Tibial nerve (tissue), 4 donors: ENCODE data around the gene EIF3F. TPM values are rescaled to one million over a fixed set of nuclear protein-coding genes. Genes with fewer than 3 reads are reported as not detected.
A peak's percentile ranks its signal among the peaks of the same experiment; 100 is the strongest.

Experiments
- DNase-seq, 2 donors: peaks; one replicate each; pipeline ENCODE4 v3.0.0-alpha.2; 2019; ENCODE audit warnings: low spot score in 2 of 2
- H3K27ac ChIP-seq, 4 donors: fragments of 200-600 bp; sonication (generic) in 3 of 4; one replicate each; pipeline ENCODE4 v1.5.1; 2017 to 2019; ENCODE audit warnings: mild to moderate bottlenecking in 1 of 4
- H3K27me3 ChIP-seq, 2 donors: fragments of 200-600 bp; sonication (generic) in 1 of 2; one replicate each; pipeline versions ENCODE4 v1.5.1 to v1.6.0; 2017 to 2019
- H3K36me3 ChIP-seq, 3 donors: fragments of 200-600 bp; sonication (generic); one replicate each; pipeline ENCODE4 v1.5.1; 2018 to 2019
- H3K4me1 ChIP-seq, 4 donors: fragments of 200-600 bp; sonication (generic) in 3 of 4; one replicate each; pipeline ENCODE4 v1.5.1; 2017 to 2019
- H3K4me3 ChIP-seq, 4 donors: fragments of 200-600 bp; sonication (generic) in 3 of 4; one replicate each; pipeline ENCODE4 v1.5.1; 2017 to 2019; ENCODE audit warnings: mild to moderate bottlenecking in 1 of 4, moderate library complexity in 1 of 4
- H3K9me3 ChIP-seq, 4 donors: fragments of 200-600 bp; sonication (generic) in 3 of 4; one replicate each; pipeline ENCODE4 v1.5.1; 2017 to 2019
- CTCF ChIP-seq, 5 experiments: fragments of 200-600 bp in 3 of 5; fragments of 450-650 bp in 2 of 5; sonication (generic) in 3 of 5; IDR thresholded peaks; one replicate each; pipeline ENCODE4 v1.5.1; 2016 to 2019; ENCODE audit warnings: antibody characterized with exemption in 5 of 5, mild to moderate bottlenecking in 3 of 5, moderate library complexity in 2 of 5
- EP300 ChIP-seq, 2 donors: sonication (generic); formaldehyde crosslinking; IDR thresholded peaks; one replicate each; pipeline ENCODE4 v1.6.1; 2017; ENCODE audit warnings: antibody characterized with exemption in 2 of 2, mild to moderate bottlenecking in 1 of 2
- POLR2A ChIP-seq, 2 donors: fragments of 450-650 bp; IDR thresholded peaks; one replicate each; pipeline ENCODE4 v1.6.1; 2017; ENCODE audit warnings: antibody characterized with exemption in 2 of 2, mild to moderate bottlenecking in 2 of 2, moderate library complexity in 2 of 2
- WGBS, 2 donors: methylation state at CpG; one replicate each; pipeline ENCODE4 v1.1.5; 2018; 5-methylcytosine and 5-hydroxymethylcytosine counted together
- total RNA-seq, 4 donors: library from RNA; depleted of rRNA; stranded (reverse); fragments of >200 nt; gene quantifications; one replicate each; pipeline ENCODE4 v1.1.0, GENCODE V29; 2016

Gene EIF3F
- total RNA-seq, 4 donors from 2014 or later: 144 to 195 (median 162) TPM

DNA sequence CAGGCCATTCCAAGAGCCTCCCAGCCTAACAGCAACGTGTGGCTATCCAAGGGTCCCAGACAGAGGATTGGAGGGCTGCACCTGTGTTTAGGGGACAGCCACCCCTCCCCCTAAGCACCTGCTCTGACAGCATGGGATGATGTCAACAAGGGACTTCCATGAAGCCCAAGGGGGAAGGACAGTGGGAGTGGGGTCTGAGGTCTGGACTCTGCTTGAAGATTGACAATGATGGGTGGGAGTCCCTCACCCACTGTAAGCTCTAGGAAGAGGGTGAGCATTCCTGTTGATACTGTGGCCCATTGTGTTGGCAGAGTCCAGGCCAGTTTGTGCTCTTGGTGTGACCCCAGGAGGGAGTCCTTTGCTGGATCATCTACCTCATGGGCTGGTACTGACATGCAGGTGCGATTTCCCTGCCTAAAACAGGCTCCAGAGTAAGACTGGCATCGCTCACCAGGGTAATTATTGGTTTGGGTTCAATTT, 47.0 kb downstream of the EIF3F start:
- Histone ChIP-seq H3K27me3 (no peaks in the 10 kb centered on the region), H3K27ac (peak overlapping the region in 1 of 4 donors; percentile 80), H3K36me3 (no peaks in the 10 kb centered on the region), H3K9me3 (no peaks in the 10 kb centered on the region), H3K4me1 (peaks cover 0 to 38% (median 7%) of the 10 kb centered on the region in 4 donors), H3K4me3 (no peak overlapping the region)
- WGBS, 2 donors: 87 to 93% methylated on average over 3 of the region's 3 CpGs
- TF ChIP-seq POLR2A (IDR thresholded peaks at IDR 0.05) (no peak), CTCF (IDR thresholded peaks at IDR 0.05) (no peak), EP300 (IDR thresholded peaks at IDR 0.05) (no peak)
- DNase-seq: no peak

GRCh38 chr11:8034604-8035190, 47.6 kb downstream of the EIF3F start:
- TF ChIP-seq POLR2A (IDR thresholded peaks at IDR 0.05) (no peak), EP300 (IDR thresholded peaks at IDR 0.05) (no peak), CTCF (IDR thresholded peaks at IDR 0.05) (no peak)
- 77 to 86% methylated on average over 5 of the region's 5 CpGs for WGBS, 2 donors

GRCh38 chr11:8035200-8035855, 48.2 kb downstream of the EIF3F start:
- no peaks in the 10 kb centered on the region for H3K27me3 ChIP-seq
- peaks cover 0 to 38% (median 7%) of the 10 kb centered on the region in 4 donors for H3K4me1 ChIP-seq
- H3K9me3 ChIP-seq: no peaks in the 10 kb centered on the region
- no peaks in the 10 kb centered on the region for H3K36me3 ChIP-seq
- 64 to 67% methylated on average over 11 of the region's 11 CpGs for WGBS, 2 donors
- no peak overlapping the region for H3K4me3 ChIP-seq
- peak; percentile 17 to 73 for TF ChIP-seq EP300 (IDR thresholded peaks at IDR 0.05)
- no peak for TF ChIP-seq CTCF (IDR thresholded peaks at IDR 0.05)
- peak overlapping the region in 1 of 4 donors; percentile 80 for H3K27ac ChIP-seq
- peak; percentile 35 to 57 for DNase-seq

More at GRCh38 chr11:8034604-8035190, 47.6 kb downstream of the EIF3F start:
- Histone ChIP-seq H3K4me3 (no peak overlapping the region), H3K9me3 (no peaks in the 10 kb centered on the region), H3K27me3 (no peaks in the 10 kb centered on the region), H3K27ac (peak overlapping the region in 1 of 4 donors; percentile 80), H3K4me1 (peaks cover 0 to 38% (median 7%) of the 10 kb centered on the region in 4 donors), H3K36me3 (no peaks in the 10 kb centered on the region)
- DNase-seq: no peak

GRCh38 chr11:8036002-8036802, 49.1 kb downstream of the EIF3F start:
- Histone ChIP-seq H3K27ac (peak overlapping the region in 2 of 4 donors; percentile 34 to 80), H3K4me1 (peaks cover 0 to 38% (median 7%) of the 10 kb centered on the region in 4 donors)
- whole genome bisulfite sequencing, 2 donors: 79 to 89% methylated on average over 5 of the region's 5 CpGs

More at GRCh38 chr11:8036002-8036802, 49.1 kb downstream of the EIF3F start:
- no peak for DNase-seq
- H3K36me3 ChIP-seq: no peaks in the 10 kb centered on the region
- TF ChIP-seq CTCF (IDR thresholded peaks at IDR 0.05) (no peak), POLR2A (IDR thresholded peaks at IDR 0.05) (no peak), EP300 (IDR thresholded peaks at IDR 0.05) (no peak)
- no peaks in the 10 kb centered on the region for H3K9me3 ChIP-seq
- no peaks in the 10 kb centered on the region for H3K27me3 ChIP-seq
- H3K4me3 ChIP-seq: no peak overlapping the region
